GM12865 (cell line): Measurements from ENCODE around the gene INS.

Experiments
- DNase-seq: peaks from one replicate; pipeline ENCODE4 v3.0.0; 2010; ENCODE audit warnings: low read depth
- H3K4me3 ChIP-seq: 2 replicates; pipeline ENCODE4 v1.5.1; 2011; ENCODE audit warnings: mild to moderate bottlenecking, low read depth, low read length, control low read depth
- CTCF ChIP-seq: IDR thresholded peaks from 2 replicates; pipeline ENCODE4 v1.5.1; 2011; ENCODE audit warnings: low read length, control low read depth, low read depth, inconsistent platforms; ENCODE audit not compliant: insufficient read depth; ENCODE audit errors: missing control alignments

INS gene

GRCh38 chr11:2202071-2202899 is 41.3 kb upstream of the INS start:
- DNase-seq: no peak
- no peak for TF ChIP-seq CTCF
- no peak overlapping the region for H3K4me3 ChIP-seq

- TF ChIP-seq CTCF: no peak
- no peak overlapping the region for H3K4me3 ChIP-seq
- DNase-seq: no peak
Observed at GRCh38 chr11:2201542-2201941, 40.5 kb upstream of the INS start.

GRCh38 chr11:2200957-2201519 is 40.0 kb upstream of the INS start:
- TF ChIP-seq CTCF: no peak
- DNase-seq: no peak
- H3K4me3 ChIP-seq: no peak overlapping the region

GRCh38 chr11:2200536-2200935 is 39.5 kb upstream of the INS start:
- DNase-seq: no peak
- H3K4me3 ChIP-seq: no peak overlapping the region
- TF ChIP-seq CTCF: no peak

- DNase-seq: no peak
- H3K4me3 ChIP-seq: no peak overlapping the region
Observed at GRCh38 chr11:2199466-2200341, 38.7 kb upstream of the INS start.

More at GRCh38 chr11:2199466-2200341, 38.7 kb upstream of the INS start:
- TF ChIP-seq CTCF: no peak
